NB4 (cell line): ENCODE results near the gene PRR35.

Experiments
- MYC ChIP-seq: IDR thresholded peaks from 2 replicates; pipeline ENCODE4 v1.6.1; 2011; ENCODE audit warnings: low read depth, low read length
- POLR2A ChIP-seq: IDR thresholded peaks from 2 replicates; pipeline ENCODE4 v1.6.1; 2011; ENCODE audit warnings: mild to moderate bottlenecking; ENCODE audit not compliant: insufficient read length; ENCODE audit errors: extremely low read depth
- TF ChIP-seq, protein P1 (sequence below): IDR thresholded peaks from one replicate; pipeline ENCODE4 v1.5.1; 2012; ENCODE audit warnings: low read depth, low read length
- TF ChIP-seq, protein P2 (sequence below): IDR thresholded peaks from 2 replicates; pipeline ENCODE4 v1.6.1; 2011; ENCODE audit warnings: low read depth, low read length

DNA sequence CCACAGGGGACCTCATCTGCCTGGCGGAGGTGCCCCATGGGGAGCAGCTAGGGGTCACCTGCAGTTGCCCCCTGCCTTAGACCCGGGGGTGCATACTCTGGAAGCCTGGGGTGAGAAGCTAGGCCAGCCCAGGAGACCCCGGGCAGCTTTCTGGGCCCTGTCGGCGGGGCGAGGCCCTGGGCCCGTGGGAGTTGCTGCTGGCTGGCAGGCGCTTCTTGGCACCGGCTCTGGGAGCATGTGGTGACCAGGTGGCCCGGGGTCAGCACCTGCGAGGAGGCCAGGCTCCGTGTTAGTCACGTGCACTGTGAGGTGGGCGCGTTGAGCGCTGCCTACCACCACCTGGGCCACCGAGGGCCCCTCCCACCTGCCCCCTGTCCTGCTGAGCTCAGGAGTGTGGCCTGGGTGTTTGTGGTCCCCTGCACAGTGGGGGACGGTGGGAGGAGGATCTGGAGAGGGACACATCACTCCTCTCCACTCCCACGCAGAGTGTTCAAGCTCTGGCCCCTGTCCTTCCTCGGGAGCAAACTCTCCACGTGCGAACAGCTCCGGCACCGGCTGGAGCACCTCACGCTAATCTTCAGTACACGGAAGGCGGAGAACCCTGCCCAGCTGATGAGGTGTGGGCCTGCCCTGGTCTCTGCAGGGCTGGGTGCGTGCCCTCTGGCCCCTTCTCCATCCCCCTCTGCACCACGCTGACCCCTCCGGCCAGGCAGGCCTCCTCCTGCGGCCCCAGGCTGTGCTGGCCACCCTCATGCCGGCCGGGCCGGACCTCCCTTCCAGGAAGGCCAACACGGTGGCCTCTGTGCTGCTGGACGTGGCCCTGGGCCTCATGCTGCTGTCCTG is 15.4 kb downstream of the PRR35 start:
- TF ChIP-seq, protein P1, sequence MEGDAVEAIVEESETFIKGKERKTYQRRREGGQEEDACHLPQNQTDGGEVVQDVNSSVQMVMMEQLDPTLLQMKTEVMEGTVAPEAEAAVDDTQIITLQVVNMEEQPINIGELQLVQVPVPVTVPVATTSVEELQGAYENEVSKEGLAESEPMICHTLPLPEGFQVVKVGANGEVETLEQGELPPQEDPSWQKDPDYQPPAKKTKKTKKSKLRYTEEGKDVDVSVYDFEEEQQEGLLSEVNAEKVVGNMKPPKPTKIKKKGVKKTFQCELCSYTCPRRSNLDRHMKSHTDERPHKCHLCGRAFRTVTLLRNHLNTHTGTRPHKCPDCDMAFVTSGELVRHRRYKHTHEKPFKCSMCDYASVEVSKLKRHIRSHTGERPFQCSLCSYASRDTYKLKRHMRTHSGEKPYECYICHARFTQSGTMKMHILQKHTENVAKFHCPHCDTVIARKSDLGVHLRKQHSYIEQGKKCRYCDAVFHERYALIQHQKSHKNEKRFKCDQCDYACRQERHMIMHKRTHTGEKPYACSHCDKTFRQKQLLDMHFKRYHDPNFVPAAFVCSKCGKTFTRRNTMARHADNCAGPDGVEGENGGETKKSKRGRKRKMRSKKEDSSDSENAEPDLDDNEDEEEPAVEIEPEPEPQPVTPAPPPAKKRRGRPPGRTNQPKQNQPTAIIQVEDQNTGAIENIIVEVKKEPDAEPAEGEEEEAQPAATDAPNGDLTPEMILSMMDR, result no peak
- TF ChIP-seq POLR2A (no peak), MYC (no peak)
- TF ChIP-seq, protein P2, sequence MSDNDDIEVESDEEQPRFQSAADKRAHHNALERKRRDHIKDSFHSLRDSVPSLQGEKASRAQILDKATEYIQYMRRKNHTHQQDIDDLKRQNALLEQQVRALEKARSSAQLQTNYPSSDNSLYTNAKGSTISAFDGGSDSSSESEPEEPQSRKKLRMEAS, result no peak
